Colonic mucosa (tissue), 4 donors: Measurements from ENCODE around the gene LEO1. TPM values are rescaled to one million over a fixed set of nuclear protein-coding genes. Genes with fewer than 3 reads are reported as not detected.

ENCODE experiments used
- DNase-seq: peaks from one replicate; pipeline ENCODE4 v3.0.0-alpha.2; 2020
- H3K27ac ChIP-seq: fragments of 200-600 bp; one replicate; pipeline ENCODE4 v1.8.0; 2021
- H3K27me3 ChIP-seq: fragments of 200-600 bp; one replicate; pipeline ENCODE4 v1.8.0; 2021
- H3K36me3 ChIP-seq: fragments of 200-600 bp; one replicate; pipeline ENCODE4 v1.8.0; 2021
- H3K4me1 ChIP-seq: fragments of 200-600 bp; one replicate; pipeline ENCODE4 v1.8.0; 2021; ENCODE audit warnings: mild to moderate bottlenecking
- H3K4me3 ChIP-seq: fragments of 200-600 bp; one replicate; pipeline ENCODE4 v1.8.0; 2021
- H3K9ac ChIP-seq, 2 donors: one replicate each; pipeline ENCODE4 v1.7.0; 2013; ENCODE audit warnings: control low read depth in 2 of 2, low read depth in 2 of 2, low read length in 2 of 2
- H3K9me3 ChIP-seq: fragments of 200-600 bp; one replicate; pipeline ENCODE4 v1.8.0; 2021
- intact Hi-C: fragments of 100-400 bp; cut with DNase I; formaldehyde crosslinking; loops from one replicate; pipeline ENCODE4 v1.14.1; 2022
- total RNA-seq, 2 donors: library from RNA; stranded (reverse); fragmentation: NEBNext Ultra II Directional in 1 of 2; extraction: Animal tissue kit (Norgen Biotek cat#: 25700) in 1 of 2; gene quantifications; one replicate each; pipeline ENCODE4 v1.2.1, GENCODE V29; 2021
- TF ChIP-seq, protein P1 (sequence below): fragments of 200-600 bp; IDR thresholded peaks from one replicate; pipeline ENCODE4 v1.8.0; 2022; ENCODE audit warnings: antibody characterized with exemption, mild to moderate bottlenecking
- donor health status: healthy.
- donor health status: DM: no; HTN: no; CAD: no.
- donor health status: DM: no; HTN: no; CAD: no.

LEO1 gene
- total RNA-seq, 2 donors from 2014 or later: 23.6 to 29.3 TPM

GRCh38 chr15:52012210-52012609 is 40.6 kb upstream of the LEO1 start:
- Histone ChIP-seq H3K27ac (no peak overlapping the region), H3K9ac (no peak overlapping the region), H3K4me1 (no peaks in the 10 kb centered on the region), H3K4me3 (no peak overlapping the region), H3K27me3 (no peaks in the 10 kb centered on the region), H3K9me3 (no peaks in the 10 kb centered on the region), H3K36me3 (no peaks in the 10 kb centered on the region)
- no peak for DNase-seq
- intact Hi-C loops: no loop called here
- TF ChIP-seq, protein P1, sequence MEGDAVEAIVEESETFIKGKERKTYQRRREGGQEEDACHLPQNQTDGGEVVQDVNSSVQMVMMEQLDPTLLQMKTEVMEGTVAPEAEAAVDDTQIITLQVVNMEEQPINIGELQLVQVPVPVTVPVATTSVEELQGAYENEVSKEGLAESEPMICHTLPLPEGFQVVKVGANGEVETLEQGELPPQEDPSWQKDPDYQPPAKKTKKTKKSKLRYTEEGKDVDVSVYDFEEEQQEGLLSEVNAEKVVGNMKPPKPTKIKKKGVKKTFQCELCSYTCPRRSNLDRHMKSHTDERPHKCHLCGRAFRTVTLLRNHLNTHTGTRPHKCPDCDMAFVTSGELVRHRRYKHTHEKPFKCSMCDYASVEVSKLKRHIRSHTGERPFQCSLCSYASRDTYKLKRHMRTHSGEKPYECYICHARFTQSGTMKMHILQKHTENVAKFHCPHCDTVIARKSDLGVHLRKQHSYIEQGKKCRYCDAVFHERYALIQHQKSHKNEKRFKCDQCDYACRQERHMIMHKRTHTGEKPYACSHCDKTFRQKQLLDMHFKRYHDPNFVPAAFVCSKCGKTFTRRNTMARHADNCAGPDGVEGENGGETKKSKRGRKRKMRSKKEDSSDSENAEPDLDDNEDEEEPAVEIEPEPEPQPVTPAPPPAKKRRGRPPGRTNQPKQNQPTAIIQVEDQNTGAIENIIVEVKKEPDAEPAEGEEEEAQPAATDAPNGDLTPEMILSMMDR: no peak

GRCh38 chr15:52011711-52012144 is 40.1 kb upstream of the LEO1 start:
- Histone ChIP-seq H3K9ac (no peak overlapping the region), H3K9me3 (no peaks in the 10 kb centered on the region), H3K27ac (no peak overlapping the region), H3K4me1 (no peaks in the 10 kb centered on the region), H3K4me3 (no peak overlapping the region), H3K27me3 (no peaks in the 10 kb centered on the region), H3K36me3 (no peaks in the 10 kb centered on the region)
- TF ChIP-seq, protein P1: no peak
- intact Hi-C loops: no loop called here
- no peak for DNase-seq

- Histone ChIP-seq H3K27ac (no peak overlapping the region), H3K9ac (no peak overlapping the region), H3K9me3 (no peaks in the 10 kb centered on the region), H3K36me3 (no peaks in the 10 kb centered on the region), H3K4me1 (no peaks in the 10 kb centered on the region), H3K27me3 (no peaks in the 10 kb centered on the region), H3K4me3 (no peak overlapping the region)
- no peak for DNase-seq
- TF ChIP-seq, protein P1: no peak
- intact Hi-C loops: no loop called here
Observed at GRCh38 chr15:52010633-52011595, 39.3 kb upstream of the LEO1 start.

- Histone ChIP-seq H3K4me1 (no peaks in the 10 kb centered on the region), H3K4me3 (no peak overlapping the region), H3K27ac (peak overlapping the region; percentile 12), H3K27me3 (no peaks in the 10 kb centered on the region), H3K9me3 (no peaks in the 10 kb centered on the region), H3K9ac (no peak overlapping the region), H3K36me3 (no peaks in the 10 kb centered on the region)
- DNase-seq: no peak
- intact Hi-C loops: no loop called here
- TF ChIP-seq, protein P1: no peak
Observed at GRCh38 chr15:52008698-52009434, 37.3 kb upstream of the LEO1 start.

- TF ChIP-seq, protein P1: no peak
- Histone ChIP-seq H3K4me1 (no peaks in the 10 kb centered on the region), H3K27ac (no peak overlapping the region), H3K4me3 (no peak overlapping the region), H3K27me3 (no peaks in the 10 kb centered on the region), H3K36me3 (no peaks in the 10 kb centered on the region), H3K9ac (no peak overlapping the region), H3K9me3 (no peaks in the 10 kb centered on the region)
- intact Hi-C loops: no loop called here
- no peak for DNase-seq
Observed at GRCh38 chr15:52008359-52008697, 36.8 kb upstream of the LEO1 start.
